ENCODE results near the gene MAN1B1. TPM values are rescaled to one million over a fixed set of nuclear protein-coding genes. Genes with fewer than 3 reads are reported as not detected.
"Not testable (repeated sequence)": the region's sequence is repeated elsewhere in the genome, so short reads cannot be mapped to it uniquely, and the experiment has no call there.

MAN1B1 gene
- total RNA-seq, 1 experiment from 2014 or later: 83.1 TPM

DNA sequence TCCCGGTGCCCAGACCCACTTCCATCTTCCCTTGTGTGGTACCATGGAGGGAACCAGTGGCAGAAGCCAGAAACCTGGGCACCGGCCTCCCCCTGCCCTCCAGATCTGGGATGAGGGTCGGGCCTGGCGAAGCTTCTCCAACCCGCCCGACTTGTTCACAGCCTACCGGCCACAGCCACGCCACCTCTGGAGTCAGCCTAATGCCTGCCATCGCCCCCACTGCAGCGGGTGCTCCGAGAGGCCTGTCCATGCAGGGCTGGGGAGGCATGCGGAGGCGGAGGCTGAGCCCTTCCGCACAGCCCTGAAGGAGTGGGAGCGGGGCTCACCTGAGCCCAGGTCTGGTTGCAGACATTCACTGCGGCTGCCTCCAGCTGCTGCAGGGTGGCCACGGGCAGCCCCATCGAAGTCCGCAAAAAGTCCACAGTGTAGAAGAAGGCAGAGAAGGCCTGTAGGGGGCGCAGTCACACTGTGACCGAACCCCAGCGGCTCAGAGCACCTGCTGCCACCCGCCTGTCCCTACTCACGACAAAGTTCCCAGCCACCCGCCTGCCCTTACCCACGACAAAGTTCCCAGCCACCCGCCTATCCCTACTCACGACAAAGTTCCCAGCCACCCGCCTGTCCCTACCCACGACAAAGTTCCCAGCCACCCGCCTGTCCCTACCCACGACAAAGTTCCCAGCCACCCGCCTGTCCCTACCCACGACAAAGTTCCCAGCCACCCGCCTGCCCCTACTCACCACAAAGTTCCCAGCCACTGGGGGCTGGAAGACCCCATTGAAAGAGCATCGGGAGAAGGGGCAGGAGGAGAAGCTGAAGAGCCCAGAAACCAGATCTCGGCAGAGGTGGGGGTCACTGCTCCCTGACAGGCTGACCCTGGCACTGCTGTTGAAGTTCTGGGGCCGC is 37.0 kb upstream of the MAN1B1 start:
- DNase-seq: peak; percentile 56
- Histone ChIP-seq H3K27me3 (no peaks in the 10 kb centered on the region; the same call in 1 of the 2 replicates), H3K4me3 (no peak overlapping the region), H3K36me3 (no peaks in the 10 kb centered on the region), H3K9me3 (no peaks in the 10 kb centered on the region)

DNA sequence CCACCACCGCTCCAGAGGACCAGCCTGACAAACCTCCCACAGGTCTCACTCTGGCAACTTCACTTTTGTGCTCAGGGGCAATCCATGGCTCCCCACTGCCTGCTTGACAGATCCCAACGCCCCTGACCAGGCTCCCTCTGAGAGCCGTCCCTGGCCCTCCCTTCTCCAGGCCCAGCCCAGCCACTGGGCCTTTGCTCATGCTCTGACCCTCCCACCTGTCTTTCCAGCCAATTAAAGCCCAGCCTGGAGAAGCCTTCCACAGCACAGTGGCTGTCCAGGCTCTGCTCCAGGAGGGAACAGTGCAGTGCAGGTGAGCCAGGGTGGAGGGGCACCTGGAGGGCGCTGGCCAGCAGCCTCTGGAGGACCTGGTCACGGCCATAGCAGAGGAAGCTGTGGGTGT is 36.2 kb upstream of the MAN1B1 start:
- no peaks in the 10 kb centered on the region; the same call in 1 of the 2 replicates for H3K27me3 ChIP-seq
- DNase-seq: no peak
- H3K36me3 ChIP-seq: no peaks in the 10 kb centered on the region
- H3K4me3 ChIP-seq: no peak overlapping the region
- no peaks in the 10 kb centered on the region for H3K9me3 ChIP-seq

DNA sequence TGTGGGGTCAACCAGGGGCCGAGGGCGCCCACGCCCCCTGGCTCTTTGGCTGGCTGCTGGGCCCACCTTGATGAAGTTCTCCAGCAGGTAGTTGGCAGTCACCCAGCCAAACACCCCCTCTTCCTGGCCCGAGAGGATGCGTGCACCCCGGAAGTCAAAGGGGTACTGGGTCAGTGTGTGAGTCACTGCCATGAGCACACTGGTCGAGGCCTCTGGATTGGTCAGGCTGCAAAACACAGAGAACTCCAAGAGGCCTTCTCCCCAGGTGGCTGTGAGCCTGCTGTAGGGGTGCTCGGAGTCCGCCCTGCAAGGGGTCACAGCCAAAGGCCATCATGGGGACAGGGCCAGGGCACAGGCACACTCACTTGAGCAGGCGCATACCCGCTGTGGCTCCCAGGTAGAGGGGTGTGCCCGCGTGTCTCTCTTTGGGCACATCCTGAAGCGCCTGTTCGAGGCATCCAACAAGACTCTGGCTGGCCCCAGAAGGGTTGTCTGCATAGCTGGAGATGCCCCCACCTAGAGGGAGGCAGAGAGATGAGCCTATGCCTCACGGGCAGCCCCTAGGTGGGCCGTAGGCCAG is 35.5 kb upstream of the MAN1B1 start:
- Histone ChIP-seq H3K36me3 (no peaks in the 10 kb centered on the region), H3K9me3 (no peaks in the 10 kb centered on the region), H3K27me3 (no peaks in the 10 kb centered on the region; the same call in 1 of the 2 replicates), H3K4me3 (no peak overlapping the region)
- DNase-seq: no peak

DNA sequence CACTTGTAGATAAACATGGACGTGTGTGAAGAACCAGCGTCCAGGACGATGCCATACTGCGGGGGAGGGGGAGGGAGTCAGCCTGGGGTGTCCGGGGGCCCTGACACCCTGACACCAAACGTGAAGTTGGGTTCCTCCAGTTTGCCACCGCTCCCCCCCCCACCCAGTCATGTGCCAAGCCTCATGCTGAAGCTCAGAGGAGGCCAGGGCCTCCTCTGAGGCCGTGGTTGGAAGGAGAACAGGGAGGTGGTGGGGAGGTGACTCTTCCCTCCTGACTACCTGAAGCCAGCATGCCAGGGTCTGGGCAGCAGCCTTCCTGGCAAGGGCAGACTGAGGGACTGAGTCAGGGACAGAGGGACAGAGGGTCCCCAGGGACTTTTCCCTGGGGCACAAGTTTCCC is 34.5 kb upstream of the MAN1B1 start:
- Histone ChIP-seq H3K27me3 (no peaks in the 10 kb centered on the region; the same call in 1 of the 2 replicates), H3K9me3 (no peaks in the 10 kb centered on the region), H3K36me3 (no peaks in the 10 kb centered on the region), H3K4me3 (no peak overlapping the region)
- DNase-seq: no peak

DNA sequence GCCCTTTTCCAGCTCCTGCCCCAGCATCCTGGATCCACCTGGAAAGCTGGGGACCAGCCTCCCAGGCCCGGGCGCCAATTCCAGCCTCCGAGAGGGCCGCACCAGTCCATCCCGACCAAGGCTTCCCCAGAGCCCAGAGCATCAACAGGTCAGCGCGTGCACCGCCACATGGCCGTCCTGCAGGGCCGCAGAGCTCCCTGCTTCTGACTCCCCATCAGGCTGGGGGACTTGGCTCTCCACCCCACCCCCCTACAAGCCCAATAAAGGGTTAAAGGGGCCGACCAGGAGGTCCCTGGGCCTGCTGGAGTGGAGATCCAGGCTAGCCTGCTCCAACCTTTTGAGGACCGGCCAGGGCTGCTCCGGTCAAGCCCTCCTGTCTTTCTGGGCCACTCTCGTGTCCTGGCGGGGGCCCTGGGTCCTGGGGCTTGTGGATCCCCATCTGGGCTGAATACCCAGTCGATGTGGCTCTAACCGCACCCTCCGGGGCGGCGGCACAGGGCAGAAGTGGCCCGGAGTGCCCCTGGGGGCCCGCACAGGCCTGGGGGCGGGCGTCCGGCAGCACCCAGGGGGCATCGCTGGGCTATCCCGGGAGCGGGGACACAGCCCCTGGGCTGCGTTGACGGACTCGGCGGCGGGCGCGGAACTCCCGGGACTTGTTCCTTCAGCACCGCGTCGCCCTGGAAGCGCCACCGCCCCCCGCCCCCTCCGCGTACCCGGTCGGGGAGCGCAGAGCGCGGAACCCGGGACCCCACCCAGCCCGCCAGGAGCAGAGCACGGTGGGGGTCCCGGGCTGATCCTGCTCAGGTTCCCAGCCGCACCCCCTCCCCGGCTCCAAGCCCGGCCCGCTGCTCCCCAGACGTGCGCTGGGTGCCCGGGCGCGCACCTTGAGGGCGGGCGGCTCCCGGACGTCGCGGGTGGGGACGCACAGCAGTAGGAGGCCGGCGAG is 33.5 kb upstream of the MAN1B1 start:
- Histone ChIP-seq H3K27me3 (no peaks in the 10 kb centered on the region; the same call in 1 of the 2 replicates), H3K4me3 (no peak overlapping the region), H3K9me3 (no peaks in the 10 kb centered on the region), H3K36me3 (no peaks in the 10 kb centered on the region)
- DNase-seq: no peak

DNA sequence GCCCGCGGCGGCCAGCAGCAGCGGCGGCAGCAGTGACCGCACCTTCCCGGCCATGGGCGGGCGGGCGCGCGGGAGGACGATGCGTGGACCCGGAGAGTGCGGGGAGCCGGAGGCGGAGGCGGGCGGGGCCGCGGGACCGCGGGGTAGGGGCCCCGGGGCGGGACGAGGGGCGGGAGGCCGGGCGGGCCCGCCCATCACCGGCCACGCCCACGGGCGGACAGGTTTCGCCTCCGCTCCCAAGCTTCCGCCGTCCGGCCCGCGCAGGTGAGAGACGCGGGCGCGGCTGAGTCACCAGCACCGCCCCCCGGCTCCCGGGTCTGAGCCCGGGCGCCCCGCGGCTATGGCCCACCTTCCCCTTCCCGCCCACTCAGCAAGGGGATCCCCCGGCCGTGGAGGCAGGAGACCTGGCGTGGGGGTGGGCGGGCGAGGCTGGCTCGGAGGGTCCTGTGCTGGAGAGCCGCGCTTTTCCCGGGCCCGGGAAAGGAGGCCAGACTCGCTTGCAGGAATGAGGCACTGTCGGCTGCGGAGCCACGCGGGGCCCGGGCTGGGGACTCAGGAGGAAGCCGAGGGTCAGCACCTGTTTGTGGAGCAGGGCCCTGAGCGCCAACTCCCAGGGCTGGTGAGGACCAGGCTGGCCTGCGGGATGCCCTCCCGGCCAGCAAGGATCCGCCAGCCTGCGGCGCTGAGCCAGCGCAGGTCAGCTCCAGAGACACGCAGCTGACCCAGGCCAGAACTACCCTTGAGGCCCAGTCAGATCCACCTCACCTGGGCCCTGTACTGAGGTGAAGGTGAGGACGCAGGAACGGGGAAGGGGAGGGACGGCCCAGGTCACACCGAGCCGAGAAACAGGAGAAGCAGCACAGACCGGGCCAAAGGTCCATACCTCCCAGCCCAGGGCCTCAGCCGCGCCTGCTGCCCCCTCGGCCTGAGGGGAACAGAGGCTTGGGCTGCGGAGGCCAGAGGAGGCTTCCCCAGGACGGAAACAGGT is 32.5 kb upstream of the MAN1B1 start, which contains the start of gene ENTPD2:
Gene ENTPD2 (minus strand): TSS at position 118 of the 988 bp plus-strand sequence. CDS start 64 bp downstream, at position 54.
- H3K9me3 ChIP-seq: no peaks in the 10 kb centered on the region
- H3K4me3 ChIP-seq: no peak within 1 kb of the TSS
- H3K36me3 ChIP-seq: no peaks in the 10 kb centered on the region
- no peak for DNase-seq
- H3K27me3 ChIP-seq: no peaks in the 10 kb centered on the region; the same call in 1 of the 2 replicates

DNA sequence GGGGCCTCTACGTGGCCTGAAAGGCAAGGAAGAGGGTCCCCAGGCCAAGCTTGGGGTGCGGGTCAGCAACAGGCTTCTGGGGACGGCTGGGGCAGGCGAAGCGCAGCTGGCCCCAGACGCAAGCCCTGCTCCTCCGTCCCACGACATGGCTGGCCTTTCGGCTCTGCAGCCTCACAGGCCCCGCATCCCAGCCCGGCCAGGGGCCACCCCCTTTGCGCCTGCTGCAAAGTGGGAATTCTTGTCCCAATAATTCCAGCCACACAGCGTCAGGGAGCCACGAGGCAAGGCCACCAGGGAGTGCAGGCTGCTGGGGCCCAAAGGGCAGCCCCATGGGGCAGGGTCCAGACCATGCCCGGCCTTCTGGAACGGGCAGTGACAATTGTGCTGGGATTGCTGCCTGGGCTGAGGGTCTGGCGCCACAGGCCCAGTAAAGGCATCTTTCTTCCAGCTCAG is 31.8 kb upstream of the MAN1B1 start:
- Histone ChIP-seq H3K9me3 (no peaks in the 10 kb centered on the region), H3K27me3 (no peaks in the 10 kb centered on the region), H3K4me3 (no peak overlapping the region), H3K36me3 (no peaks in the 10 kb centered on the region)
- no peak for DNase-seq

DNA sequence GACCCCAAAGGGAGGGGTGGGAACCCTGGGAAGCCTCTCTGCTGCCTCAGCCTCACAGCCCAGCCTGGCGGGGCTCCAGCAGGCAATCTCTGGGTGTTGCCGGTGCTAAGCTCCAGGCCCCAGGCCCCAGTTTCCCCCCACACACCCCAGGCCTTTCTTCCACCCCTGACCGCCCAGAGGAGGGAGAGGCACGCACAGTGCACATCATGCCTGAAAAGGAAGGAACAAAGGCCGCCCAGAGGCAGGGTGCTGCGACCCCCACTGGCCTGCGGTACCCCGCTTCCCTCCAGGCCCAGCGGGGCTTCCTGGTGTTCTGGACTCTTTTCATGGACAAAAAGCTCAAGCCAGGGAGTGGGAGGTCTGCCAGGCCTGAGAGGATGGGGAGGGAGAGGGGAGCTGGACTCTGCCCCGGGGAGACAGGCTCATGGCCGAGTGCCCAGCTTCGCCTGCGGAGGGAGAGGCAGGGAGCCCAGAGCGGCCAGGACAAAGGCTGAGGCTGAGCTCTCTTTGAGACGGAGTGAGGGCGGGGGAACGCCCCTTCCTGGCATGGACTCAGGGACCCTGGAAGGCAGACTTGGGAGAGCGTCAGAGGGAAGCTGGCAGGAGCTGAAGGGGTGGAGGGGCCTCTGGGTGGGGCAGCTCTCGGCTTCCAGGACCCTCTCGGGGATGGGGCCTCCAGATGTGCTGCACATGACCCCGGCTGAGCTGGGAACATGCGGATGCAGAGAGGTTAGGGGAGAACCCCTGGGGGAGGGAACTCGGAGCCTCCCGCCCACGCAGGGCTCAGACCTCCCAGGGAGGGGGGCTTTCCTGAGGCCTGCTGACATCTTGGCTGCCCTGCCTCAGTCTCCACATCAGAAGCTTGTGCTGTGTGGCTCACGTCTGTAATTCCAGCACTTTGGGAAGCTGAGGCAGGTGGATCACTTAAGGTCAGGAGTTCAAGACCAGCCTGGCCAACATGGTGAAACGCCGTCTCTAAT is 31.1 kb upstream of the MAN1B1 start:
- Histone ChIP-seq H3K4me3 (no peak overlapping the region), H3K36me3 (no peaks in the 10 kb centered on the region), H3K27me3 (no peaks in the 10 kb centered on the region), H3K9me3 (no peaks in the 10 kb centered on the region)
- peak; percentile 98 for DNase-seq

DNA sequence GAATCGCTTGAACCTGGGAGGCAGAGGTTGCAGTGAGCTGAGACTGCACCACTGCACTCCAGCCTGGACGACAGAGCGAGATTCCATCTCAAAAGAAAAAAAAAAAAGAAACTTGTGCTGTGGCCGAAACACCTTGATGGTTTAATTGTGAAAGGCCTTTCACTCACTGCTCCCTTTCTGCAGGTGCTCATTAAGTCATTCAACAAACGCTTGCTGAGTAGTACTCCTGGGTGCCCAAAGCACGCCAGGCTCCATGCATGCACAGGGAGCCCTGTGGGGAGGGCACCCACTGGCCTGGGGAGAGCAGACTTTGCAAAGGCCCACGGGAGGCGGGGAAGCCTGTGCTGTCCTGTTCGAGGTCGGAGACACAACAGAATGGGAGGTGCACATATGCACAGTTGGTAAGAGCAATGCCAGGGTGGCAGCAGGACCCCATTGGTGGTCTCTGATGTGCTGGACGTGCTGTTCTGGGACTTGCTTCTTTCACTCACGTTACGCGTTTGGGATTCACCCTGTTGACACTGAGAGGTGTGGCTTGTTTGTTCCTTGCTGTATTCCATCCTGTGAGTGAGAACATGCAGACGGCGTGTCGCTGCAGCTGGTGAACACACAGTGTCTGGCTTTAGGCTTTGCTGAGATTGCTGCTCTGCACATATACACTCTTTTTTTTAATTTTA is 29.9 kb upstream of the MAN1B1 start:
- Histone ChIP-seq H3K9me3 (no peaks in the 10 kb centered on the region), H3K36me3 (no peaks in the 10 kb centered on the region), H3K4me3 (no peak overlapping the region), H3K27me3 (no peaks in the 10 kb centered on the region)
- DNase-seq: no peak

DNA sequence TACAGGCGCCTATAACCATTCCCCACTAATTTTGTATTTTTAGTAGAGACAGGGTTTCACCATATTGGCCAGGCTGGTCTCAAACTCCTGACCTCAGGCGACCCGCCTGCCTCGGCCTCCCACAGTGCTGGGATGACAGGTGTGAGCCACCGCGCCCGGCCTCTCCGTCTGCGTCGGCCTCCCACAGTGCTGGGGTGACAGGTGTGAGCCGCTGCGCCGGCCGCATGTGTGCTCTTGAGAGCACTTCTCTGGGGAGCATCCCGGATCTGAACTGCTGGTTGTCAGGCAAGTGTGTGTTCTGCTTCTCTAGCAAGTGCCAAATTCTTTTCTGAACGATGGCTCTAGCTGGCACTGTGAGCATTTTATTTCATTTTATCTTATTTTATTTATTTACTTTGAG is 29.2 kb upstream of the MAN1B1 start:
- DNase-seq: no peak
- no peaks in the 10 kb centered on the region for H3K27me3 ChIP-seq
- H3K36me3 ChIP-seq: no peaks in the 10 kb centered on the region
- H3K4me3 ChIP-seq: no peak overlapping the region
- no peaks in the 10 kb centered on the region for H3K9me3 ChIP-seq

DNA sequence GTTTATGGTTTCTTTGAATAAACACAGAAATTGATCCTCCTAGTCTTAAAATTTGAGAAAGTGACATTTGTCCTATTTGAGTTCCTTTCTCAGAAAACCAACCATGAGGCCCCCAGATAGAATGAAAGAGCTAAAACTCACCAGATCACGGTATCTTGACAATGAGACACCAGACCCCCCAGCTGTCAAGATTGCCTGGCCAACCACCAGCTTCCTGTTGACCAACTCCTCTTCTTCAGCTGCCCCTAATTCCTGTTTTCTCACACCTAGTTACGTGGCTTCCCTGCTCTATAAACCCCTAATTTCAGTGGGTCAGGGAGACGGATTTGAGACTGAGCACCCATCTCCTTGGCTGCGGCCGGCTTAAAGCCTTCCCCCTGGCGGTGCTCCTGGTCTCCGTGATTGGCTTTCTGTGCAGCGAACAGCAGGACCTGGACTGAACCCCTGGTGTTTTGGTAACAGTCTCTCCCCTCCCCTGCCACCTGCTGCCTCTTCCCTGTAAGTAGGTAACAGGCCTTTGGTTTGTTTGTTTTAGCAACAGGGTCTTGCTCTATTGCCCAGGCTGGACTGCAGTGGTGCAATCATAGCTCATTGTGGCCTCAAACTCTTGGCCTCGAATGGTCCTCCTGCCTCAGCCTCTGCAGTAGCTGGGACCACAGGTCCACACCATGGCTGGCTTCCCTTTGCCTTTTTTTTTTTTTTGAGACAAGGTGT is 28.1 kb upstream of the MAN1B1 start:
- Histone ChIP-seq H3K4me3 (no peak overlapping the region), H3K9me3 (no peaks in the 10 kb centered on the region), H3K36me3 (peaks cover under 1% of the 10 kb centered on the region; the same call in 1 of the 2 replicates), H3K27me3 (no peaks in the 10 kb centered on the region)
- no peak for DNase-seq

DNA sequence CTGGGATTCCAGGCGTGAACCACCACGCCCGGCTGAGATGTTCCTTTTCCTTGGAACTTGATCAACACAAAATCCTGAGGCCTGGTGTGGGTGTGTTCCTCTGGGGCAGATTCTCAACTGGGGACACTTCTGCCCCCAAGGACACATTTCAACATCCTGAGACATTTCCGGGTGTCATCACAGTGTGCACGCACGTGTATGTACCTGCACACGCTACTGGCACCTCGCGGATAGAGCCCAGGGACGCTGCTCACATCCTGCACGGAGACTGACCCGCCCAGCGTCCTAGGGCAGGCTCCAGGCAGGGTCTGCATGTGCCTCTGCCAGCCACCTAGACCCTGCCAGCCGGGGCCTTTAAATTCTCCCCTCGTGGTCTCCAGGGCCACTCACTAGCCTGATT is 24.4 kb upstream of the MAN1B1 start:
- no peaks in the 10 kb centered on the region for H3K27me3 ChIP-seq
- no peak for DNase-seq
- no peaks in the 10 kb centered on the region for H3K9me3 ChIP-seq
- peaks cover 4% of the 10 kb centered on the region; the same call in 1 of the 2 replicates for H3K36me3 ChIP-seq
- no peak overlapping the region for H3K4me3 ChIP-seq

DNA sequence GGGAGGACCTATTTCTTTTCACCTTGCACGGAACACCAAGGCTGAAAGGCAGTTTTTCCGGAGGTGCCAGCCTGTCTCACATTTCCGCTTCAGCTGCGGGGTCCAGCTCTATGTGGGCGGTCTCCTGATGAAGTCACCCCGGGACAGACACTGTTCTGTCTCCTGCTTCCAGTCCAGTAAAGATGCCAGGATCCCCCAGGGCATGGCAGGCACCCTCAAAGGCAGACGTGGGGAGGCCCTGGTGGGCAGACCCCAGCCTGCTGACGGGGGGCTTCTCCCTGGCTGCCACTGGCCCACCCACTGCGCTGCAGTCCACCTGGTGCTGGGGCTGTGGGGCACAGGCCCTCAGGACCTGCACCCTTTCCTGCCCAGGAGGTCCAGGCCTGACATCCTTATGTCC is 24.0 kb upstream of the MAN1B1 start:
- not testable (repeated sequence) for H3K9me3 ChIP-seq, H3K27me3 ChIP-seq, H3K36me3 ChIP-seq, H3K4me3 ChIP-seq, DNase-seq
